ENCODE results near the gene HSPA13. TPM values are rescaled to one million over a fixed set of nuclear protein-coding genes. Genes with fewer than 3 reads are reported as not detected.

HSPA13 gene
- total RNA-seq, 2 donors from 2014 or later = 19.9 to 27.6 TPM

Other genes starting within 250 kb of the HSPA13 start
- gene LIPI, start 172.2 kb downstream of the HSPA13 start, total RNA-seq = not detected
- 1 to 10 TPM in 1 of 2 donors, under 1 TPM in 1; 0.49 to 1.5 TPM for gene RBM11, start 167.0 kb downstream of the HSPA13 start, total RNA-seq
- gene SAMSN1, start 163.2 kb upstream of the HSPA13 start, total RNA-seq = 10 to 100 TPM in 1 of 2 donors, 1 to 10 TPM in 1; 6.6 to 20.5 TPM